NT2/D1 (cell line): ENCODE results near the gene TUBGCP2.

Source experiments
- DNase-seq: peaks from one replicate; pipeline ENCODE4 v3.0.0-alpha.2; 2011; ENCODE audit warnings: low read depth, low spot score
- H3K27me3 ChIP-seq: 2 replicates; pipeline ENCODE4 v1.6.0; 2011; ENCODE audit warnings: mild to moderate bottlenecking; ENCODE audit not compliant: insufficient read length, insufficient read depth
- H3K36me3 ChIP-seq: 2 replicates; pipeline ENCODE4 v1.6.1; 2011; ENCODE audit warnings: mild to moderate bottlenecking, low read length, mixed read lengths; ENCODE audit not compliant: insufficient read depth, insufficient read length
- H3K4me1 ChIP-seq: 2 replicates; pipeline ENCODE4 v1.5.1; 2011; ENCODE audit not compliant: insufficient read depth, insufficient read length
- H3K4me3 ChIP-seq: 2 replicates; pipeline ENCODE4 v1.5.1; 2011; ENCODE audit warnings: low read depth; ENCODE audit not compliant: insufficient read length
- H3K9ac ChIP-seq: 2 replicates; pipeline ENCODE4 v1.6.0; 2011; ENCODE audit warnings: low read depth; ENCODE audit not compliant: insufficient read length
- H3K9me3 ChIP-seq: 2 replicates; pipeline ENCODE4 v1.5.1; 2011; ENCODE audit warnings: mild to moderate bottlenecking, low read length; ENCODE audit not compliant: insufficient read depth
- SUZ12 ChIP-seq: IDR thresholded peaks from 2 replicates; pipeline ENCODE4 v1.6.1; 2011; ENCODE audit not compliant: insufficient read length, insufficient read depth; ENCODE audit errors: extremely low read depth
- YY1 ChIP-seq: IDR thresholded peaks from 2 replicates; pipeline ENCODE4 v1.6.1; 2011; ENCODE audit not compliant: insufficient read length, insufficient read depth
- ZNF274 ChIP-seq: IDR thresholded peaks from 2 replicates; pipeline ENCODE4 v1.6.1; 2011; ENCODE audit warnings: mild to moderate bottlenecking, low read depth, low read length

TUBGCP2 gene

DNA sequence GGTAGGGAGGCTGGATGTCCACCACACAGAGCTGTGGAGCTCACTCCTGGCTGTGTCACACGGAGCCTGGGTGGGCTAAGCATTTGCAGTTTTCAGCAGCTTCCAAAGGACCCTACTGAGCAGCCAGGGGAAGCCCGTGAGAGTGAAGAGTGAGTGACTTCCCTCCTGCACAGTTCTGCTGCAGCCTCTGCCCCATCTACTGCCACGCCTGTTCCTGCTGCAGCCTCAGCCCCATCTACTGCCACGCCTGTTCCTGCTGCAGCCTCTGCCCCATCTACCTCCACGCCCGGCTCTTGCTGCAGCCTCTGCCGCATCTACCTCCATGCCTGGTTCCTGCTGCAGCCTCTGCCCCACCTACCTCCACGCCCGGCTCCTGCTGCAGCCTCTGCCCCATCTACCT lies 44.2 kb downstream of the TUBGCP2 start:
- H3K9ac ChIP-seq = no peak overlapping the region

DNA sequence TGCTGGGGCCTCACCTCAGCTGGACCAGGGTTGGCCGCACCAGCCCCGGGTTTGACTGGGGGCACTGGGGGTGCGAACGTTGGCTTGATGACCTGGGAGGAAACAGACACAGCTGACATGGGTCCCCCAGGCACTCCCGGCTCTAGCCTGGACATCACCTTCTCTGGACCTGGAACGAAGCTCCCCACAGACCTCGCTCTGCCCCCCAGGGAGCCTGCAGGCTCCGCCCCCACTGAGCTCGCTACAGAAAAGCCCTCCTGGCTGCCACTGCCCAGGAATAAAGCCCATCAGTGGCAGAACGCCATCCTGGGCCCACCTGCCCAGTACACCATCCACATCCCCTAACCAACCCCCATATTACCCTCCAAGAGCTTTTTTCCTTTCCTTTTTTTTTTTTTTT lies 45.0 kb downstream of the TUBGCP2 start:
- Histone ChIP-seq H3K9me3 (no peaks in the 10 kb centered on the region), H3K4me3 (no peak overlapping the region), H3K9ac (no peak overlapping the region), H3K36me3 (peaks cover 3% of the 10 kb centered on the region), H3K27me3 (peaks cover 35% of the 10 kb centered on the region), H3K4me1 (peaks cover 8% of the 10 kb centered on the region)
- TF ChIP-seq YY1 = no peak
- DNase-seq = no peak

More for the DNA sequence above, 44.2 kb downstream of the TUBGCP2 start:
- no peaks in the 10 kb centered on the region for H3K9me3 ChIP-seq
- H3K27me3 ChIP-seq = peaks cover 35% of the 10 kb centered on the region
- H3K4me3 ChIP-seq = no peak overlapping the region
- no peak for TF ChIP-seq YY1
- no peak for TF ChIP-seq SUZ12
- no peak for TF ChIP-seq ZNF274
- peaks cover 3% of the 10 kb centered on the region for H3K36me3 ChIP-seq
- H3K4me1 ChIP-seq = peaks cover 8% of the 10 kb centered on the region
- DNase-seq = no peak

DNA sequence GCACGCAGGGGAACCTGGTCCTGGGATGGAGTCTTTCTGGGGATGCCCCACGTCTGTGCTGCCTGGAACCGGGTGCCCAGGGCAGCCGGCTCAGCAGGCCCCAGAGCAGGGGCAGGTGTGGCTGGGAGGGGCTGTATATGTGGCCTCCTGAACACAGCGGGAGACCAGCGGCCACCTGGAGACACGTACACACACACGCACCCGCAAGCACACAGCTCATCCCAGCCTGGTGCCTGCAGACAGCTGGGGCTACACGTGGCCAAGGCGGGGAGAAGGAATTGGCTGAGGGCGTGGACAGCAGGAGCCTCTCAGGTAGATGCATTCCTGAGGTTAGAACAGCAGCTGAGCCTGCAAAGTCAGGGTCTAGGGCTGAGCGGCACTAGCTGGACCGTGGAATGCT lies 46.0 kb downstream of the TUBGCP2 start:
- peaks cover 12% of the 10 kb centered on the region for H3K4me1 ChIP-seq
- H3K4me3 ChIP-seq = no peak overlapping the region
- H3K9ac ChIP-seq = peak overlapping the region; percentile 21
- no peak for TF ChIP-seq YY1
- no peak for TF ChIP-seq SUZ12
- TF ChIP-seq ZNF274 = no peak
- no peaks in the 10 kb centered on the region for H3K9me3 ChIP-seq
- no peak for DNase-seq
- H3K36me3 ChIP-seq = peaks cover 3% of the 10 kb centered on the region
- H3K27me3 ChIP-seq = peaks cover 35% of the 10 kb centered on the region

GRCh38 chr10:133261726-133262325 lies 46.8 kb downstream of the TUBGCP2 start:
- Histone ChIP-seq H3K27me3 (peaks cover 35% of the 10 kb centered on the region), H3K36me3 (no peaks in the 10 kb centered on the region), H3K4me3 (peak overlapping the region; percentile 60), H3K9ac (peak overlapping the region; percentile 80), H3K9me3 (no peaks in the 10 kb centered on the region), H3K4me1 (peaks cover 12% of the 10 kb centered on the region)
- TF ChIP-seq YY1 (no peak), SUZ12 (no peak), ZNF274 (no peak)
- DNase-seq = no peak

DNA sequence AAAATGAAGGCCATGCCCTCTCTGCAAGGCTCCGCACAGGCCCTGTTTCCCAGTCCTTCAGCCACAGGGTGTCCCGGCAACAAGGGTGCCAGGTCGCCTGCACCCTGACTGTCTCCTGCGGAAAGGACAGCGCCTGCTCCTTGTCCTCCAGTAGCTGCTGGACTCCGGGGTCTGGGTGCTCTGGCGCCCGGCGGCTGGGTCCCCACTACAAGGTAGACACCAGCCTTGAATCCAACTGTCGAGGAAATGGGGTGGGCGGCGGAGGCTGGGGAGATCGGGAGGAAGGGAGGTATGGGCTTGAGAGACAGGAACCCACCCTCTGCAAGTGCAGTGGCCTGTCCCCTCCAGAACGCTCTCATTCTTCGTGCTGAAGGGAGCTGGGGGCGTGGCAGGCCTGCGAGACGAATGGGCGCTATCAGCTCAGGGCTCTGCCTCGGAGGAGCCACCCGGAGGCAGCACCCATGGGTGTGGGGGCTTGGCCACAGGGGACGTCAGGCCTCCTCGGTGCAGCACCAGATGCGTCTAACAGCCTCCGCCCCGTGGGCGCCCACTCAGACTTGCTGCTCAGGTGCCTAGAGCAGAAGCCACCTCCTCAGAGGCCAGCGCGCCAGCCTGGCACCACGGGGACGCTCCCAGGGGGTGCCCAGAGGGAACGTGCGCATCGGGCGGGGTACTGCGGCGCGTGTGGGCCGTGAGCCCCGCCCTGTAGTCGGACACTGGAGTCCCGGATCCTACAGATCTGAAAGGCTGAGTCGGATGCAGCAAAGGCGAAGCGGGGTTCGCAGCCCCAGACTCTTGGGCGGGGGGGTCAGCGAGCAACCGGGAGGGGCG lies 47.6 kb downstream of the TUBGCP2 start:
- no peaks in the 10 kb centered on the region for H3K36me3 ChIP-seq
- TF ChIP-seq SUZ12 = no peak
- TF ChIP-seq YY1 = no peak
- no peak for TF ChIP-seq ZNF274
- peak overlapping the region; percentile 60 for H3K4me3 ChIP-seq
- H3K9ac ChIP-seq = peak overlapping the region; percentile 80
- H3K27me3 ChIP-seq = peaks cover 35% of the 10 kb centered on the region
- peaks cover 12% of the 10 kb centered on the region for H3K4me1 ChIP-seq
- H3K9me3 ChIP-seq = no peaks in the 10 kb centered on the region
- no peak for DNase-seq

DNA sequence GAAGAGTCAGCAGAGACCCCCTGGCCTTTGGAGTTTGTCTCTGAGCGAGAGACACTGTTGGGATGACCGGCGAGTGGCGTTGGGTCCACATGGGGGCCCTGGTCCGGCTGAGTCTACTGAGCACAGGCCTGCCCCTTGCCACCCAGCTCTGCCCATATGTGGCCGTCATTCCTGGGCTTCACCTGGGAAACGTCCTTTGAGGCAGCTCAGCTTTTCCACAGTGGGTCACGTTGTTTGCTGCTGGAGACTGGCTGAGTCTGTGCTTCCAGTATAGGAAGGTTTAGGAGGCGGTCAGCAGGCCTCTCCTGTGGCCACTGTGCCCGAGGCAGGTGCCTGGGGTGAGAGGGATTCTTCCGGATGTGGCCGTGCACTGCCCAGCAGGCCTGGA lies 49.1 kb downstream of the TUBGCP2 start:
- H3K27me3 ChIP-seq = peaks cover 35% of the 10 kb centered on the region
- H3K9ac ChIP-seq = no peak overlapping the region
- no peaks in the 10 kb centered on the region for H3K9me3 ChIP-seq
- peaks cover 12% of the 10 kb centered on the region for H3K4me1 ChIP-seq
- no peak overlapping the region for H3K4me3 ChIP-seq
- no peaks in the 10 kb centered on the region for H3K36me3 ChIP-seq
- no peak for TF ChIP-seq SUZ12
- TF ChIP-seq ZNF274 = no peak
- TF ChIP-seq YY1 = no peak
- no peak for DNase-seq

GRCh38 chr10:133258818-133259601 lies 49.7 kb downstream of the TUBGCP2 start:
- Histone ChIP-seq H3K9me3 (no peaks in the 10 kb centered on the region), H3K27me3 (peaks cover 35% of the 10 kb centered on the region), H3K4me1 (peaks cover 8% of the 10 kb centered on the region), H3K36me3 (no peaks in the 10 kb centered on the region), H3K4me3 (no peak overlapping the region), H3K9ac (peak overlapping the region; percentile 61)
- TF ChIP-seq ZNF274 (no peak), SUZ12 (no peak), YY1 (no peak)
- DNase-seq = no peak
